Right atrium auricular region (tissue), 2 donors: ENCODE data around the gene SACM1L. TPM values are rescaled to one million over a fixed set of nuclear protein-coding genes. Genes with fewer than 3 reads are reported as not detected.

ENCODE experiments used
- DNase-seq: peaks from one replicate; pipeline ENCODE4 v3.0.0-alpha.2; 2019; ENCODE audit warnings: low spot score
- H3K27ac ChIP-seq, 2 donors: fragments of 200-600 bp; sonication (generic); 1 replicate in 1 of 2; 2 replicates in 1 of 2; pipeline ENCODE4 v1.5.1; 2016 to 2019
- H3K27me3 ChIP-seq, 2 donors: fragments of 200-600 bp; sonication (generic); one replicate each; pipeline versions ENCODE4 v1.5.1 to v1.6.0; 2017 to 2019
- H3K36me3 ChIP-seq: fragments of 200-600 bp; sonication (generic); one replicate; pipeline ENCODE4 v1.5.1; 2016
- H3K4me1 ChIP-seq, 2 donors: fragments of 200-600 bp; sonication (generic); one replicate each; pipeline versions ENCODE4 v1.5.1 to v1.6.0; 2017 to 2019
- H3K4me3 ChIP-seq, 2 donors: fragments of 200-600 bp; sonication (generic); 1 replicate in 1 of 2; 2 replicates in 1 of 2; pipeline ENCODE4 v1.5.1; 2017 to 2019; ENCODE audit warnings: mild to moderate bottlenecking in 1 of 2, moderate library complexity in 1 of 2
- H3K9me3 ChIP-seq, 2 donors: fragments of 200-600 bp; sonication (generic); one replicate each; pipeline ENCODE4 v1.5.1; 2019
- CTCF ChIP-seq, 2 donors: fragments of 200-600 bp; sonication (generic); IDR thresholded peaks; one replicate each; pipeline ENCODE4 v1.5.1; 2019; ENCODE audit warnings: antibody characterized with exemption in 2 of 2
- total RNA-seq, 2 donors: library from RNA; depleted of rRNA; stranded (reverse); fragments of >200 nt; gene quantifications; one replicate each; pipeline ENCODE4 v1.1.0, GENCODE V29; 2016

SACM1L gene
- total RNA-seq, 2 donors from 2014 or later: 16.6 to 18.7 TPM

GRCh38 chr3:45701172-45701867 is 12.1 kb downstream of the SACM1L start:
- no peak for TF ChIP-seq CTCF (IDR thresholded peaks at IDR 0.05)
- H3K4me3 ChIP-seq: no peak overlapping the region
- H3K27me3 ChIP-seq: no peaks in the 10 kb centered on the region
- H3K36me3 ChIP-seq: peaks cover 18% of the 10 kb centered on the region
- H3K9me3 ChIP-seq: no peaks in the 10 kb centered on the region
- peaks cover 0 to 9% of the 10 kb centered on the region in 2 donors for H3K4me1 ChIP-seq
- no peak overlapping the region for H3K27ac ChIP-seq
- no peak for DNase-seq

DNA sequence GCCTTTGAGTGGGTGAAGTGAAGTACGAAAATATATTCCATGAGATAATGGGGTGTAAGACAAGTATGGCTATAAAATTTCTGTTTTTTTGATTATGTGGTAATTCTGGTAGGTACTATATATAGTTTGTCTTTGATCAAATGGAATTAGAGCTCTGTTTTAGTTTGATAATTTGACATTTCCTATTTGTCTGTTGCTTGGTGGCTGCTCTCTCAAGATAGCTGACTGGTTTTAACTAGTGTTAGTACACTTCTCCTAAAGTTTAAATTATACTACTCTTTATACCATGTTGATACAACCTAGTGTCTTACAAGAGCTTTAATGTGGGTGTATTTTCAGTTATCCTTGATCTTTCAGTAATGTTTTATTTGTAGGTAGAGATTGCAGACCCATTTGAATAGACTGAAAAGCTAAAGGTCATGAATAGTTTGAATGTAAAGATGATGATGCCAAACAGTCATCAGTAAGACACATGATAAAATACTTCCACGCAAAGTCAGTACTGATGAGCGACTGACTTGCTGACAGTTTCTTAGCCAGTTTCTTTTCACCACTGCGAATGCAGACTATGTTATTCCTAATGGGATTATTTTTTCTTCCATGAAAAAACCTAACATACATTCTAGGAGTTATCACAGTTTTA is 15.2 kb downstream of the SACM1L start:
- Histone ChIP-seq H3K4me1 (peaks cover 0 to 8% of the 10 kb centered on the region in 2 donors), H3K4me3 (no peak overlapping the region), H3K27ac (no peak overlapping the region), H3K27me3 (no peaks in the 10 kb centered on the region), H3K36me3 (peaks cover 37% of the 10 kb centered on the region), H3K9me3 (no peaks in the 10 kb centered on the region)
- TF ChIP-seq CTCF (IDR thresholded peaks at IDR 0.05): no peak
- DNase-seq: no peak

GRCh38 chr3:45705839-45706808 is 16.9 kb downstream of the SACM1L start:
- no peak overlapping the region for H3K4me3 ChIP-seq
- no peak for DNase-seq
- peaks cover 50% of the 10 kb centered on the region for H3K36me3 ChIP-seq
- H3K9me3 ChIP-seq: no peaks in the 10 kb centered on the region
- TF ChIP-seq CTCF (IDR thresholded peaks at IDR 0.05): no peak
- H3K4me1 ChIP-seq: peaks cover 0 to 5% of the 10 kb centered on the region in 2 donors
- no peaks in the 10 kb centered on the region for H3K27me3 ChIP-seq
- H3K27ac ChIP-seq: no peak overlapping the region

- no peaks in the 10 kb centered on the region for H3K27me3 ChIP-seq
- H3K27ac ChIP-seq: no peak overlapping the region
- peaks cover 49% of the 10 kb centered on the region for H3K36me3 ChIP-seq
- no peak for DNase-seq
- H3K4me1 ChIP-seq: peaks cover 0 to 6% of the 10 kb centered on the region in 2 donors
- H3K4me3 ChIP-seq: no peak overlapping the region
- H3K9me3 ChIP-seq: no peaks in the 10 kb centered on the region
- TF ChIP-seq CTCF (IDR thresholded peaks at IDR 0.05): no peak
Measured at GRCh38 chr3:45711931-45712330, 22.7 kb downstream of the SACM1L start.

GRCh38 chr3:45712434-45713110 is 23.4 kb downstream of the SACM1L start:
- Histone ChIP-seq H3K4me1 (peaks cover 0 to 9% of the 10 kb centered on the region in 2 donors), H3K36me3 (peaks cover 43% of the 10 kb centered on the region), H3K4me3 (no peak overlapping the region), H3K9me3 (no peaks in the 10 kb centered on the region), H3K27me3 (no peaks in the 10 kb centered on the region), H3K27ac (no peak overlapping the region)
- TF ChIP-seq CTCF (IDR thresholded peaks at IDR 0.05): no peak
- no peak for DNase-seq
